GM12878 (cell line): ENCODE measurements around the gene ITLN1. TPM values are rescaled to one million over a fixed set of nuclear protein-coding genes. Genes with fewer than 3 reads are reported as not detected.

ENCODE experiments used
- ATAC-seq: fragments of 200-7000 bp; cut with Tn5 transposase; 3 replicates; pipeline ENCODE4 v1.9.1; 2020; ENCODE audit warnings: mild to moderate bottlenecking, moderate library complexity
- BruUV-seq: library from RNA; stranded (reverse); fragments of 400-500 nt; replicated peaks from 2 replicates; lab custom pipeline; 2021; lab: Mats Ljungman, UMichigan
- CTCF ChIA-PET: fragments of 300-600 bp; sonication (Branson Sonifier 250); formaldehyde crosslinking; extraction: SDS; loops from one replicate; lab custom pipeline; 2021; ENCODE audit warnings: inconsistent platforms; lab: Yijun Ruan, JAX
- POLR2A ChIA-PET: fragments of 350-600 bp; formaldehyde crosslinking; extraction: SDS; loops from one replicate; lab custom pipeline; 2021; ENCODE audit warnings: inconsistent platforms; lab: Charles Lee
- RAD21 ChIA-PET: fragments of 300-600 bp; sonication (Branson Sonifier 250); formaldehyde crosslinking; loops from one replicate; lab custom pipeline; 2023; ENCODE audit warnings: antibody characterized with exemption; ENCODE audit not compliant: unreplicated experiment; lab: Charles Lee
- SMC1A ChIA-PET: fragments of 300-600 bp; sonication (Branson Sonifier 250); formaldehyde crosslinking; loops from one replicate; lab custom pipeline; 2023; ENCODE audit not compliant: unreplicated experiment, uncharacterized antibody; lab: Charles Lee
- DNase-seq: peaks from one replicate; pipeline ENCODE4 v3.0.0-alpha.2; 2011; ENCODE audit warnings: low read depth, low spot score
- FAIRE-seq: peaks from 3 replicates; lab custom pipeline; 2011; peaks lifted over from hg19 to GRCh38; lab: Jason Lieb, UNC
- H2AFZ ChIP-seq: 2 replicates; pipeline ENCODE4 v1.6.0; 2011; ENCODE audit warnings: low read depth, low read length, control low read depth; ENCODE audit not compliant: control insufficient read depth
- H3K27ac ChIP-seq: 2 replicates; pipeline ENCODE4 v1.5.1; 2011; ENCODE audit warnings: control low read depth; ENCODE audit not compliant: control insufficient read depth, insufficient read depth
- H3K27me3 ChIP-seq, 2 experiments: replicated peaks in 1 of 2; 2 replicates each; pipeline versions ENCODE4 v1.6.0 to v1.6.1; 2011; ENCODE audit warnings: low read length in 1 of 2; ENCODE audit not compliant: control insufficient read depth in 2 of 2, insufficient read depth in 2 of 2
- H3K36me3 ChIP-seq, 2 experiments: 2 replicates each; pipeline ENCODE4 v1.5.1; 2011; ENCODE audit warnings: low read length in 1 of 2; ENCODE audit not compliant: control insufficient read depth in 2 of 2, insufficient read depth in 2 of 2
- H3K4me1 ChIP-seq: 2 replicates; pipeline ENCODE4 v1.6.1; 2011; ENCODE audit warnings: mild to moderate bottlenecking, low read length, moderate library complexity, mixed read lengths; ENCODE audit not compliant: control insufficient read depth, insufficient read depth
- H3K4me2 ChIP-seq: 2 replicates; pipeline ENCODE4 v1.6.0; 2011; ENCODE audit warnings: control low read depth; ENCODE audit not compliant: control insufficient read depth, insufficient read depth
- H3K4me3 ChIP-seq: fragments of 200-600 bp; sonication (generic); 2 replicates; pipeline ENCODE4 v1.5.1; 2016
- H3K79me2 ChIP-seq: 2 replicates; pipeline ENCODE4 v1.6.0; 2011; ENCODE audit warnings: low read length; ENCODE audit not compliant: control insufficient read depth, insufficient read depth
- H3K9ac ChIP-seq: 2 replicates; pipeline ENCODE4 v1.8.0; 2011; ENCODE audit warnings: low read length, control low read depth, mixed read lengths; ENCODE audit not compliant: control insufficient read depth, insufficient read depth
- H3K9me3 ChIP-seq: replicated peaks from 3 replicates; pipeline ENCODE4 v1.5.1; 2011; ENCODE audit warnings: mild to moderate bottlenecking, low read length; ENCODE audit not compliant: control insufficient read depth, insufficient read depth
- H4K20me1 ChIP-seq: 2 replicates; pipeline ENCODE4 v1.6.0; 2011; ENCODE audit not compliant: control insufficient read depth, insufficient read depth
- CREM ChIP-seq: IDR thresholded peaks from 2 replicates; pipeline ENCODE4 v1.6.1; 2014; ENCODE audit warnings: antibody characterized with exemption, low read depth
- FOS ChIP-seq: IDR thresholded peaks from 3 replicates; pipeline ENCODE4 v1.6.1; 2011; ENCODE audit warnings: borderline replicate concordance; ENCODE audit not compliant: insufficient read length; ENCODE audit errors: extremely low read depth
- MEF2B ChIP-seq: fragments of 450-650 bp; IDR thresholded peaks from 2 replicates; pipeline ENCODE4 v1.6.1; 2018; ENCODE audit warnings: mild to moderate bottlenecking, moderate library complexity; ENCODE audit not compliant: partially characterized antibody, poor library complexity, severe bottlenecking
- NFYA ChIP-seq: IDR thresholded peaks from 2 replicates; pipeline ENCODE4 v1.6.1; 2011; ENCODE audit warnings: low read depth, mild to moderate bottlenecking, low read length, improper control_type of control experiment, borderline replicate concordance
- POLR2A ChIP-seq: IDR thresholded peaks from 2 replicates; pipeline ENCODE4 v1.6.1; 2011; ENCODE audit warnings: low read depth, mild to moderate bottlenecking, low read length
- RELA ChIP-seq: fragments of 450-650 bp; IDR thresholded peaks from 2 replicates; pipeline ENCODE4 v1.8.0; 2014; ENCODE audit warnings: borderline replicate concordance; ENCODE audit not compliant: partially characterized antibody
- SMC3 ChIP-seq: IDR thresholded peaks from 2 replicates; pipeline ENCODE4 v1.6.1; 2011; ENCODE audit warnings: low read length, improper control_type of control experiment, borderline replicate concordance
- STAT3 ChIP-seq: IDR thresholded peaks from 2 replicates; pipeline ENCODE4 v1.6.1; 2011; ENCODE audit warnings: low read depth, low read length, improper control_type of control experiment
- TBL1XR1 ChIP-seq: IDR thresholded peaks from 2 replicates; pipeline ENCODE4 v1.6.1; 2012; ENCODE audit warnings: low read depth, low read length, improper control_type of control experiment
- WRNIP1 ChIP-seq: IDR thresholded peaks from 2 replicates; pipeline ENCODE4 v1.6.1; 2011; ENCODE audit warnings: low read depth, low read length, improper control_type of control experiment, borderline replicate concordance
- ZZZ3 ChIP-seq: IDR thresholded peaks from 2 replicates; pipeline ENCODE4 v1.6.1; 2011; ENCODE audit warnings: low read depth; ENCODE audit not compliant: control insufficient read depth, insufficient read length
- WGBS: methylation state at CpG from one replicate; pipeline ENCODE4 v1.1.6; 2016; ENCODE audit warnings: low lambda C conversion rate; ENCODE audit not compliant: insufficient replicate concordance, insufficient coverage; ENCODE audit errors: missing lambda C conversion rate; 5-methylcytosine and 5-hydroxymethylcytosine counted together
- in situ Hi-C: fragments of 300-500 bp; cut with MboI; formaldehyde crosslinking; loops from 9 replicates; pipeline ENCODE4 v1.14.3; 2018; ENCODE audit warnings: mixed read lengths
- intact Hi-C: fragments of 100-400 bp; cut with micrococcal nuclease; formaldehyde crosslinking; loops from one replicate; pipeline ENCODE4 v1.14.2; 2022; ENCODE audit not compliant: unreplicated experiment
- polyA plus RNA-seq, 11 experiments: library from polyadenylated mRNA; depleted of rRNA in 4 of 11; unstranded in 6 of 11; stranded (reverse) in 5 of 11; fragments of >200 nt; fragmentation: Nextera tagmentation in 4 of 11; fragmentation: Illumina TruSeq in 1 of 11; extraction: Ambion mirVana in 4 of 11; extraction: Trizol in 1 of 11; gene quantifications; 1 replicate in 1 of 11; 2 replicates in 10 of 11; pipeline versions ENCODE4 v1.2.1 to v1.2.3, GENCODE V29; 2011 to 2016; ENCODE audit warnings: inconsistent platforms in 2 of 11, missing spikeins in 2 of 11, low read depth in 1 of 11
- total RNA-seq, 4 experiments: library from RNA; depleted of rRNA in 3 of 4; stranded (reverse); fragments of >200 nt in 3 of 4; fragmentation: Illumina TruSeq in 1 of 4; extraction: Trizol in 1 of 4; gene quantifications; 2 replicates each; pipeline versions ENCODE4 v1.2.1 to v1.2.3, GENCODE V29; 2013 to 2021
- TF ChIP-seq, protein P1 (sequence below): fragments of 450-650 bp; IDR thresholded peaks from 2 replicates; pipeline ENCODE4 v1.6.1; 2017; ENCODE audit warnings: low read depth, mild to moderate bottlenecking, moderate library complexity

ITLN1 gene
- total and polyA plus RNA-seq, 10 of the 15 experiments (the other 5 are each of a cell fraction or from before 2014, with no cell fraction given), result not detected

DNA sequence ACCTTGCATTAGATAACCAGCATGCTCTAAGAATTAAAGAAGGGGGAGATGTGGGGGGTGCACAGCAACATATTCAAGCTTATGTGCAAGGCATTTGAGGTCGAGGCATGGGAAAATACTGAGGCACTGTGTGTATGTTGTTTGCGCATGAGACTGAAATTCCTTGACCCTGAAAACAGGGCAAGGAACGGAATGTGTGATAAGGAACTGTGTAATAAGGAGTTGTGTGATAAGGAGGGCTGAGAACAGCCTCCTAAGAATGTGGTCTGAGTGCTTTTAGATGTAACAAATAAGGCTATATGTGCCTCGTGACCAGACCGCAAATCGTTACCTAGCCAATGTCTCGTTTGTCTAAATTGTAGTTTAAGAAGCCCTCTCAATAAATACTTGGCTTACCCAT, 26.5 kb upstream of the ITLN1 start:
- CTCF ChIA-PET, result interaction anchor here (0.9 to 1.6 kb wide), 3 partner anchors 68 to 186 kb away, joined by 3 to 5 read pairs (median 4); no protein-coding TSS in a partner anchor

More for the DNA sequence above, 26.5 kb upstream of the ITLN1 start:
- 49% methylated on average over 7 of the region's 7 CpGs for WGBS
- Histone ChIP-seq H3K27ac (no peak overlapping the region), H3K9me3 (no peaks in the 10 kb centered on the region), H3K4me1 (no peaks in the 10 kb centered on the region), H3K27me3 (no peaks in the 10 kb centered on the region), H3K9ac (no peak overlapping the region), H3K4me3 (no peak overlapping the region), H4K20me1 (no peaks in the 10 kb centered on the region), H2AFZ (no peak overlapping the region), H3K36me3 (no peaks in the 10 kb centered on the region), H3K4me2 (no peak overlapping the region), H3K79me2 (no peaks in the 10 kb centered on the region)
- TF ChIP-seq ZZZ3 (no peak), STAT3 (no peak), RELA (no peak), WRNIP1 (no peak), TBL1XR1 (no peak), SMC3 (no peak), MEF2B (no peak), NFYA (no peak), CREM (no peak), FOS (no peak), POLR2A (no peak)
- TF ChIP-seq, protein P1, sequence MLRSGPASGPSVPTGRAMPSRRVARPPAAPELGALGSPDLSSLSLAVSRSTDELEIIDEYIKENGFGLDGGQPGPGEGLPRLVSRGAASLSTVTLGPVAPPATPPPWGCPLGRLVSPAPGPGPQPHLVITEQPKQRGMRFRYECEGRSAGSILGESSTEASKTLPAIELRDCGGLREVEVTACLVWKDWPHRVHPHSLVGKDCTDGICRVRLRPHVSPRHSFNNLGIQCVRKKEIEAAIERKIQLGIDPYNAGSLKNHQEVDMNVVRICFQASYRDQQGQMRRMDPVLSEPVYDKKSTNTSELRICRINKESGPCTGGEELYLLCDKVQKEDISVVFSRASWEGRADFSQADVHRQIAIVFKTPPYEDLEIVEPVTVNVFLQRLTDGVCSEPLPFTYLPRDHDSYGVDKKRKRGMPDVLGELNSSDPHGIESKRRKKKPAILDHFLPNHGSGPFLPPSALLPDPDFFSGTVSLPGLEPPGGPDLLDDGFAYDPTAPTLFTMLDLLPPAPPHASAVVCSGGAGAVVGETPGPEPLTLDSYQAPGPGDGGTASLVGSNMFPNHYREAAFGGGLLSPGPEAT, result no peak
- ChIA-PET RAD21 (no interaction called here), POLR2A (no interaction called here), SMC1A (interaction anchor here (0.8 to 1.6 kb wide), 2 partner anchors 14 to 122 kb away, joined by 3 to 5 read pairs; no protein-coding TSS in a partner anchor)
- BruUV-seq, result no TSS peak
- in situ Hi-C loops, result no loop called here
- ATAC-seq (no peak), DNase-seq (no peak), FAIRE-seq (no peak)
- intact Hi-C loops, result no loop called here
